Measurements from ENCODE around the gene CAMK2N1. TPM values are rescaled to one million over a fixed set of nuclear protein-coding genes. Genes with fewer than 3 reads are reported as not detected.

Gene CAMK2N1
- total and polyA plus RNA-seq, 2 of the 13 experiments (the other 11 are each of a cell fraction or from before 2014, with no cell fraction given): 38.0 to 38.6 TPM

- TF ChIP-seq ATF4 (CRISPR knock-in tag; IDR thresholded peaks at IDR 0.05) (peak in 1 of 2 experiments; percentile 4; a peak in 1 of 4 replicates), ATF3 (CRISPR knock-in tag; IDR thresholded peaks at IDR 0.05) (no peak), ZNF441 (CRISPR knock-in tag; IDR thresholded peaks at IDR 0.05; ENCODE audit: borderline replicate concordance) (peak; percentile 19; the same call in 1 of the 2 replicates), ZBTB34 (CRISPR knock-in tag; IDR thresholded peaks at IDR 0.05) (0 out of 2 replicates have a peak, but pooled peaks have one; percentile 70), ZNF83 (CRISPR knock-in tag; IDR thresholded peaks at IDR 0.05; ENCODE audit: borderline replicate concordance) (no peak), ZNF564 (CRISPR knock-in tag; IDR thresholded peaks at IDR 0.05) (peak; percentile 65; the same call in 1 of the 2 replicates), SRY (CRISPR knock-in tag; IDR thresholded peaks at IDR 0.05) (peak; percentile 91; the same call in 1 of the 2 replicates), ZNF275 (CRISPR knock-in tag; IDR thresholded peaks at IDR 0.05; ENCODE audit: borderline replicate concordance) (peak; percentile 56; the same call in 1 of the 2 replicates), ZSCAN5A (CRISPR knock-in tag; IDR thresholded peaks at IDR 0.05; ENCODE audit: borderline replicate concordance) (peak; percentile 25; the same call in 1 of the 2 replicates), ELF1 (CRISPR knock-in tag; IDR thresholded peaks at IDR 0.05) (peak; percentile 96), HNF4G (IDR thresholded peaks at IDR 0.05; ENCODE audit: borderline replicate concordance, low read depth, low read length) (no peak), HNF4G (CRISPR knock-in tag; IDR thresholded peaks at IDR 0.05; ENCODE audit: borderline replicate concordance, low read depth) (peak; percentile 71; the same call in 1 of the 2 replicates), BORCS8-MEF2B (CRISPR knock-in tag; IDR thresholded peaks at IDR 0.05) (peak; percentile 78; the same call in 1 of the 2 replicates), ZNF614 (CRISPR knock-in tag; IDR thresholded peaks at IDR 0.05; ENCODE audit: borderline replicate concordance) (no peak; the same call in 1 of the 2 replicates), HNF1B (CRISPR knock-in tag; IDR thresholded peaks at IDR 0.05) (peak; percentile 65; the same call in 1 of the 2 replicates), MIXL1 (CRISPR knock-in tag; IDR thresholded peaks at IDR 0.05) (peak; percentile 39; the same call in 1 of the 2 replicates), IRF9 (CRISPR knock-in tag; IDR thresholded peaks at IDR 0.05; ENCODE audit: borderline replicate concordance) (peak; percentile 91; the same call in 1 of the 2 replicates), ZNF660 (CRISPR knock-in tag; IDR thresholded peaks at IDR 0.05; ENCODE audit: borderline replicate concordance, low read depth) (no peak), ZNF501 (CRISPR knock-in tag; IDR thresholded peaks at IDR 0.05) (peak; percentile 89)
Measured at GRCh38 chr1:20507564-20508410, 21.8 kb upstream of the CAMK2N1 start, which contains the start of gene MUL1 (continued).
